Stimulated activated CD4-positive, alpha-beta T cell treated with anti-CD3 and anti-CD28 coated beads, TNF-alpha, amount 100 ng/mL, for 24 hours (primary cell): Measurements from ENCODE around the gene CCSER1.

Experiments
- DNase-seq, 3 experiments: peaks; one replicate each; pipeline ENCODE4 v3.0.0-alpha.2; 2020; ENCODE audit warnings: low read depth in 3 of 3

CCSER1 gene

DNA sequence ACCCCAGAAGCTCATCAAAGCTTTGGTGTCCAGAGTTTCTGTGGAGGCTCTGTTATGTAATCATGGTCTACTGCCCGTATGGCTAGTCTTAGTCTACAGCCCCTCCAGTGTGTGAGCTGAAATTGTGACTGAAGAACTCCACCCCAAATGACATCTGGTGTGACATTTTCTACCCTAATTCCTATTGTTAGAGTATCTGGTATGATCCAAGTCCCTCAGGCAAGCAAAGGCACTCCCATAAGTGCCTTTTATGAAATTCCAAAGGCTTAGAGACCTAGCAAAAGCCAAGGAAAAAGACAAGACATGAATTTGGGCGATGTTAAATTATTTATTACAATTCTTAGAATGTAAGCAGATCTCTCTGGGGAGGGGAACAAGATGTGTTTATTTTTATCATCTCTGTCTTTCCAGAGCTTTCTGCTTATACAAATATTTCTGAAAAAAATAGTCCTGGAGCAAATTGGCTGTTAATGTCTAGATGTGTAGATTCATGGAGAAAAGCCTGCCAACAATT is 417.4 kb downstream of the CCSER1 start:
- DNase-seq: no peak

DNA sequence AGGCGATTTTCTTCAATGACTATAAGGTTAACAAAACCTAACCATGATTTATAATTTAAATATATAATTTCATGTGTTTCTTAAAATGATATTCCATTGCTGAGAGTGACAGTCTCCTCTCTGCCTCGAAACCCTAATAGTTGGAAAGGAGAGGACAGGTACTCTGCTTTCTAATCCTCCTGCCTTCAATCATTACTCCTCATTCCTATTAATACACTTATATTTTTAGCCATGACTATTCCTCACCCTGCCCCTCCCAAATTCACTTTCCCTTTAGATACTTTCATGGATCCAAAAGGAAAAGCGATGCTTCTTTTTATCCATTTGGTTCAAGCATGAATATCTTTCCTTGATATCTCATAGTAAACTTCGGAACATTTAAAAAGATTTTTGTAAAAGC is 418.2 kb downstream of the CCSER1 start:
- no peak for DNase-seq

DNA sequence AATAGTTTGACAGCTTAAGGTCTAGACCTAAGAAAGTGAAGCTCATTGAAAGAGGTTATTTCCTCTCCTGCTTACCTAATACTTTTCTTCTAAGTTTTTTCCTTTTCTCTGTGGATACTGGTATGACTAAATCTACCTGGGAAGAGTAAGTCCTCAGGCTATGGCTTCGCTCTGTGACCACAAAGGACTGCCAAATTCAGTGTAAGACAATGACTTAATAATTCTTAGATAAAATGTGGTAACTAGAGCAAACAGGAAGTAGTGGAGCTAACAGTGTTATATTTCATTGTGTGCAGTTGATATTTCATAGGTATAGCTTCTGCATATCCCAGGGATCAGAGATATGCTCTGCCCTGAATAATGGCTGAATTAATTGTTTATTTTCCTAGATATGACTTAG is 418.9 kb downstream of the CCSER1 start:
- no peak for DNase-seq

DNA sequence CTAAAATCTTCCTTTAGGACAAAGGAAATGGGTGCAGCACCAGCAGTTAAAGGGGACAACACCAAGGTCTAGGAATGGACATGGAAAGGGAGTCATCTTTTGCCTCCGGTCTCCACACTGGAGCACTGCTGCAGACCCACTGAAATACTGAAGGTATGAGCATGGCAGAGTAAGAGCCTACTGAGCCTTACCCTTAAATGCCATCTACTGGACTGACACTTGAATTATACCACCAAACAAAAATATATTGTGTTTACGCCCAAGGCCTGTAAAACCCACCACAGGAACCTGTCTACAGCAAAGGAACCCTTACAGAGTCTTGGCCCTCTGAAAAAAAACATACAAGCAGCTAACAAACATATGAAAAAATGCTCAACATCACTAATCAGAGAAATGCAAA is 443.4 kb downstream of the CCSER1 start:
- no peak for DNase-seq

DNA sequence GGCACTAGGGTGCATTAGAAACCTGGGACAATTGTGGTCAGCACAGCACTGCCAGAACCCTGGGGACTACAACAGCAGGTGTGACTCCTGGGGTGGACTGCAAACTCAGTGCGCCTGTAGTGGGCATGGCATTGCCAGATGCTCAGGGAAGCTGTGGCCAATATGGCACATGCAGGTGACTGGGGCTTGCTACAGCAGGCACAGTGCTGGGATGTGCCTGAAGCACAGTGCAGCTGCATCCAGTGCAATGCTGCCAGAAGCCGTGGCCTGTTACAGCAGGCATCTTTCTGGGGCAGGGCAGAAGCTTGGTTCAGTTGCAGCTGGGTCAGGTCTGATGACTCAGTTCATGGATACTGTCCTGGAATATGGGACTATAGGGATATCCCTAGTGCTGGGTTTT is 445.8 kb downstream of the CCSER1 start:
- no peak for DNase-seq

DNA sequence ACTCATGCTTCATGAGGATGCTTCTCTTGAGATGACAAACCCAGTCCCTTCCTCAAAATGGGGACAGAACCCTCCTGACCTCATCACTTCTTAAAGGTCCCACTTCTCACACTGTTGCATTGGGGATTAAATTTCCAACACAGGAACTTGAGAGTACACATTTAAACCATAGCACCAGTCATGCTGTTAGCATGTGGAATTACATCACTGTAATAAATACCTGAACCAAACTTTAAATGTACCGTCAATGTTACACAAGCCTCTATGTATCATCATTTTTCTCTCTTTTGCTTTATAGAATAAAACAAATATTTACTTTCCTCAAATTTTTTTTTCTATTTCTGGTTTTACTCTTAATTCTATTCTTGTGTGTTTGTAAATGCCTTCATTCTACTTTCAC is 448.2 kb downstream of the CCSER1 start:
- no peak for DNase-seq

DNA sequence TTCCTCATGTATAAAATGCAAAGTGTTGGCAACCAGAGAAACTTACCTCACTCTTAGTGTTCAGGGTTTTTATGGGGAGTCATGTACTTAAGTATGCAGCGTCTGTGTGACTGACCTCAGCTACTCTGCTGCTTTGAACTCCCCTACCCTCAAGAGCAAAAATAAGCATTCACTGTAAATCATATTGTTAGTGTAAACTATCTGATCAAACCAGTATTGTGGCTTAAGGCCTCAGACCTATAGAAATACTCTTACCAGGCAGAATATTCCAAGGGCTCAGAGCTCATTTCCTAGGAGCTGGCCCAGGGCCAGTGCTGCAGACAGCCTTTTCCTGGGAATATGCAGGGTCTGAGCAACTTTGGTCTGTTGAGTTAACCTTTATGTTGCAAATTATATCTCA is 453.1 kb downstream of the CCSER1 start:
- no peak for DNase-seq

DNA sequence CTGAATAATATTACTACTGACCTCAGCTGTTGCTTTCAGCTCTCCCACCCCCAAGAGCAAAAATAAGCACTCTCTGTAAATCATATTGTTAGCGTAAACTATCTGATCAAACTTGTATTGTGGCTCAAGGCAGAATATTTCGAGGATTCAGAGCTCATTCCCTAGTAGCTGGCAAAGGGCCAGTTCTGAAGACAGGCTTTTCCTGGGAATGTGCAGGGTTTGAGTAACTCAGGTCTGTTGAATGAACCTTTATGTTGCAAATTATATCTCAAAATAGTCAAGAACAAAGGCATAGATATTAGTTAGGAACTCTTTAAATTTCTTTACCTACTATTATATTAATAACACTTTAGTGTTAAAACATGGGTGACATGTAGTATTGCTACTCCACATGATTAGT is 454.9 kb downstream of the CCSER1 start:
- no peak for DNase-seq

DNA sequence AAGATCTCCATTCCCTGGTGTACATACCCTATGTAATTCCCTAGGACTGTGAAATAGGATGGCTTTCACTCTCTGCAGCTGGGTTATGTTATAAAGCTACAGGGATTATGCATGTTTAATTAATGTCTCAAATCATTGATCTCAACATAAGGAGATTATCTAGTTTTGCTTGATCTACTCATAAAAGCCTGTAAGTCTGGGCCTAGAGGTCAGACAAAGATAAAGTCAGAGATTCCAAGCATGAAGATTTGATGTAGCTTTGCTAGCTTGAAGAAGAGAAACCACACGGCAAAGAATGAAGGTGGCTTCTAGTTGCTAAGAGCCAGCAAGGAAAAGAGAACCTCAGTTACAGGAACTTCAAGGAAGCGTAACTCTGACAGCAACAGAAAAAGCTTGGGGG is 456.9 kb downstream of the CCSER1 start:
- DNase-seq: no peak

DNA sequence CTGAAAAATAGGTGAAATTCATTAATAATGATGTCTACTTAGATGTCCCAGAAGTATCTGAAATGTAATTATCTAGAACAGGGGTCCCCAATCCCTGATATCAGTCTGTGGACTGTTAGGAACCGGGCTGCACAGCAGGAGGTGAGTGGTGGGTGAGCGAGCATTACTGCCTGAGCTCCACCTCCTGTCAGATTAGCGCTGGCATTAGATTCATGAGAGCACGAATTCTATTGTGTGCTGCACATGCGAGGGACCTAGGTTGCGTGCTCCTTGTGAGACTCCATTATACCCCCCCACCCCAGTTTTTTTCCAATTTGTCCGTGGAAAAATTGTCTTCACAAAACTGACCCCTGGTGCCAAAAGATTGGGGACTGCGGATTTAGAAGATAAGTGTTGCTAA is 458.8 kb downstream of the CCSER1 start:
- DNase-seq: no peak

DNA sequence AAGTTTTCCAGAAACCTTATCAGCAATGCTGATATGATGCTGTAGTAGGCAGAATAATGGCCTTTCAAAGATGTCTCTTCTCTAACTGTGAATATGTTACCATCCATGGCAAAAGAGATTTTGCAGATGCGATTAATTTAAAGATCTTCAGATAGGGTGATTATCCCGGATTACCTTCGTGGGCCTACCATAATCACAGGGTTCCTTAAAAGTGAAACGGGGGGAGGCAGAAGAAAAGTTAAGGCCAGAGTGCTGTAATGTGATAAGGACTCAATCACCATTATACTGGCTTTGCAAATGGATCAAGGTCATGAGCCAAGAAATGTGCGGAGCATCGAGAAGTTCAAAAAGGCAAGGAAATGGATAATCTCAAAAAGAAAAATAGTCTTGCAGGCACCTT is 459.6 kb downstream of the CCSER1 start:
- DNase-seq: no peak

DNA sequence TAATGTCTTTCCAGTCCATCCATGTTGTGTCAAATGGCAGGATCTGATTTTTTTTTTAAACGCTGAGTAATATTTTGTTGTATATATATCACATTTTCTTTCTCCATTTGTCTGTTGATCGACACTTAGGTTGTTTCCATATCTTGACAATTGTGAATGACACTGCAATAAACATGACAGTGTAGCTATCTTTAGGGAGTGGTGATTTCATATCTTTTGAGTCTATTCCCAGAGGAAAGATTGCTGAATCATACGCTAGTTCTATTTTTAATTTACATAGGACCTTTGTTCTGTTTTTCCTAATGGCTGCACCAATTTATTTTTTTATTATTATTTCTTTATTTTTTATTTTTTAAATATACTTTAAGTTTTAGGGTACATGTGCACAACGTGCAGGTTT is 470.7 kb downstream of the CCSER1 start:
- no peak for DNase-seq

DNA sequence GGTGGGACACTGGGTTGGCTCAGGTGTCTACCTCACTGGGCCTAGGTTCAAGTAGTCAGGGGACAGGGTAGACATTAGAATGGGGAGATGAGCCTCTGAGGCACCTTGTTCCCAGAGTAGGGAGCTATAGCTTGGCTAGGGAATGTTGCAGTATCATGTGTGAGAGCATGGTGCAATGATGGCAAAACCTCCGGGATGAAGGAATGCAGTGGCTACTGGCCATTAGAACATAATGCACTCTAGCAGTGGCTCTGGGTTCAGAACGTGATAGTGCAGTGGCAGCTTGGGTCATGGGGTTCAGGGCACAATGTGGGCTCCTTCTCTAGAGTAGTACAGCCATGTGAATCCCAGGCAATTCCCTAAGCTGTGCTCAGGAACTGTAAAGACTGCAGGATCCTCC is 471.5 kb downstream of the CCSER1 start:
- no peak for DNase-seq

DNA sequence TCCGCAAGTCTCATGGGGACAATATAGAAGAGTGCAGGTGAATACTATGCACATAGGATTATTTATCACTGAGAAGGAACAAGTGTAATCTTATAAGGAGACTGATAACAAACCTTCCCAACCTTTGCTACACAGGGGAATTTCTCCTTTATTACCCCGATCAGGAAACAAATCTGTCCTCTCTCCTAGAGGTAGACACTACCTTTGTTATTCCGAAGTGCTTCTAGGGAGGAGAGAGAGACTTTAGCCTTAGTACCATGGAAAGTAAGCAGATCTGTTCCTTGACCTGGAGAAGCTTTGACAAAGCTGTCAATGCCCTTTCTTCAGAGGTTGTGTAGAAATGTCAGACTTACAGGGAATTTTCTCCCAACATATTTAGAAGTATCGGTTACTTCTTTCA is 475.5 kb downstream of the CCSER1 start:
- no peak for DNase-seq

DNA sequence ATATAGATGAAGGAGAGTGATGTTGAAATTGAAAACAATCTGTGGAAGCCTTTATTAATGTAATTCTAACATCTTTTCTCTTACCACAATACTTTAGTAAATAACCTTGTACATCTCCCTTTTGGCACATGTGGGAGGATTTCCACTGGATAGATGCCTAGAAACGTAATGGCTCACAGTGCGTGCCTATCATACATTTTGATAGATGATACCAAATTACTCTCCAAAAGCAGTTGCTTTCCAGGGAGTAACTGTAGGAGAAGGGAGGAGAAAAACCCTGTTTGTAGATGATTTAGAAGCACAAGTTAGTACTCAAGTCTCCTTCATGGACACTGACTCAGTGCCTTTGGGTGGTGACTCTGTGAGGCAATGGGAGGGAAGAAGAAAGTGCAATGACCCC is 476.3 kb downstream of the CCSER1 start:
- no peak for DNase-seq

DNA sequence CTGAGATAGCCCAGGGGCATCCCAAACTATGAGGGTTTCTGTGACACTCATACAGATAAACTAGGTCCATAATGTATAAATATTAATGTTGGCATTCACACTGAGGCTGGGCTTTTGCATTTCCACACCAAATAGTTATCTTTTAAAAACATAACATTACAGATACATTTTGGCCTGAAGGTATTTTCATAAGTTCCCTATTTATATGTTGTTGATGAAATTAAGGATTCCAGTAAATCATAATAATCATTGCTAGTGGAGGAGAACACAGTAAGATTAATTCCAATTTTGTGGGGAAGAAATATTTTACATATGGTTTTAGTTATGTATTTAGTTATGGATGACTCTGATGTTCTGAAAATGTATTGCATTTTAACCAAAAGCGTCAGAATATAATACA is 479.6 kb downstream of the CCSER1 start:
- no peak for DNase-seq

DNA sequence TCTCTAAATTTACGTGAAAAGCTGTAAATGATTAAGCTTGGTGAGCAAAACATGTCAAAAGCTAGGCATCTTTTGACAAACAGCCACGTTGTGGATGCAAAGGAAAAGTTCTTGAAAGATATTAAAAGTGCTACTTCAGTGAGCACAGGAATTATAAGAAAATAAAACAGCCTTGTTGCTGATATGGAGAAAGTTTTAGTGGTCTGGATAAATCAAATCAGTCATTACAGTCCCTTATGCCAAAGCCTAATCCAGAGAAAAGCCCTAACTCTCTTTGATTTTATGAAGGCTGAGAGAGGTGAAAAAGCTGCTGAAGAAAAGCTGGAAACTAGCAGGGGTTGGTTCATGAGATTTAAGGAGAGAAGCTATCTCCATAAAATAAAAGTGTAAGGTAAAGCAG is 487.2 kb downstream of the CCSER1 start:
- DNase-seq: no peak

DNA sequence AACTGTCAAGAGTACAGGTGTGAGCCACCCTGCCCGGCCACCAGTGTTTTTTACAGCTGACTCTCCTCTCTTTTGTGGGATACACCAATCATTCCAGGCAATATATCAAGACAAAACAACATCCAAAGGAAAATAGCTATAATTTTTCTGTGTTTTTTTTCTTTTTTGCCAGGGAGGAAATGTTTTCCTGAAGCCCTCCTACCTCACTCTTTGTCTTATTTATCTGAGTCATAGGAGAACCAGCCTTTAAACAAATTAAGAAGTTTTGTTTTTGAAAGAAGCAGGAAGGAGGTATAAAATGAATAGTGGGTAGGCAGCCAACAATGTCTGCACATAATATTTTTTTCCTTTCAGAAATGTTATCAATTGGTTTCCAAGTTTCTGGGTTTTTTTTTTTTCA is 493.9 kb downstream of the CCSER1 start:
- DNase-seq: no peak

DNA sequence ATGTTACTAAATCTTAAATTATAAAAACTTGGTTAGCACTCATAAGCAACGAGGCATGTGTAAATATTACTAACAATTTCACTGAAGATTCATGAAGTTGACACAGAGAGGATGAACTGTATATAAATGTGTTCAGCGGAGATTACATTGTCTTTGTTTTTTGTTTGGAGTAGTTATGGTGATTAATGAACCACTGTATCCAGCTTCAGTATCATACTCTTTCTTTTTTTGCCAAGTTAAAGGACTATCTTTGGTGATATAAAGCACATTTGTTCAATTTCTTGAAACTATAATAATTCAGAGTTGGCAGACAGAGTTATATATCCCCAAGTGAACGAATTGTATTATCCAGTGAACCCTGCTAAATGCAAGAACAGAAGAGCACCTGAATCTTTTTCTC is 497.6 kb downstream of the CCSER1 start:
- DNase-seq: no peak

DNA sequence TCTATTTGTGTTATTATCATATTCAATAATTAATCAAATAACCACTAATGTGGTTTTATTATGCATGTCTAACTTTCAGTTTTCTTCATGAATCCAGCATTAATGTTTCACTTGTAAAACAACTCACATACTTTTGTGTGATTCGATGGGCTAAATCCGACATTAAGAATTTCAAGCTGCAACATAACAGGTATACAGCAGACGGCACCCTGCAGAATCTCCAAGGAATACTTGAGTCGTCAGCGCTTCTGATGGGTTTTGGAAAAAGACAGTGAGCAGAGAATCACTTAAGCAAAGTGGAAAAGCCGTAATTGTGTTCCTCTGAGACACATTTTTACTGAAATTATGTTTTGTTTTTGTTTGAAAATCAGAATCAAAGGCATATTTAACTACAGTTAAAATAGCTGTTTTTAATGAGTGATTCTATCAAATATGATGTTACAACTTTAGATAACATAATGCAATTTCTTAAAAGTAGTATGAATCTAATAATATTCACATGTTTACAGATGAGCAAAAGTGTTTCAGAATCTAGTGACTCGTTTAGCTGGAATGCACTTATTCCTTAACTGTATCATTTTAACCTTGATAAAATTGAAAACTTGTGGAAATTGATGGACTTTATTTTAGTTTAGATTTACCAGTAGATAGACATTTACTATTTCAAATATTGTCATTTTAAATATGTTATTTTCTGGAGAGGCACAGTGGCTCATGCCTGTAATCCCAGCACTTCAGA is 514.8 kb downstream of the CCSER1 start:
- DNase-seq: no peak

DNA sequence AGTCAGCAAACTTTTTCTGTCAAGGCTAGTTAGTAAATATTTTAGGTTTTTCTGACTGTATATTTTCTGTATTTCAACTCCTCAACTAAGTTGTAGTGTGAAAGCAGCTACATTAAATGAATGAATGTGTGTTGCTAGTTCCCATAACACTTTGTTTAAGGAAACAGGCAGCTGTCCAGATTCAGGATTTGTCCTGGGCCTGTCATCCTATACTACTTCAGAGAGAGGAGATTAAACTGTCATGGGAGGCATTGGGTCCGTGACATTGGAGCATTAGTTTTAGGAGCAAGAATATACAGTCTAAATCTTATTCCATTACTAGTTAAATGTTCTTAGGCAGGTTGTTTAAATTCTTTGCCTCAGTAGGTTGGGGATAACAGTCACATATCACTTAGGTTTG is 516.0 kb downstream of the CCSER1 start:
- DNase-seq: no peak

DNA sequence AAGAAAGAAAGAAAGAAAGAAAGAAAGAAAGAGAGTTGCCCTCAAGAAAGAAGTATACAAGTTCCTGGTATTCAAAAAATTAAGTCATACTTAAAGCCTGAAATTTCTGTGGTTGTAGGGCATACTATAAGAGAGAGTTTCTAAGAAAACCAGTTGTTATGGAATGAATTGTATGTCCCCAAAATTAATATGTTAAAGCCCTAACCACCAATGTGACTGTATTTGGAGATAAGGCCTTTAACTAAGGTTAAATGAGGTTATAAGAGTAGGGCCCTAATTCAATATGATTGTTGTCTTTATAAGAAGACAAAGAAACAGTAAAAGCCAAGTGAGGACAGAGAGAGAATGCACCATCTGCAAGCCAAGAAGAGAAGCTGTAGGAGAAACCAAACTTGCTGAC is 521.1 kb downstream of the CCSER1 start:
- no peak for DNase-seq

DNA sequence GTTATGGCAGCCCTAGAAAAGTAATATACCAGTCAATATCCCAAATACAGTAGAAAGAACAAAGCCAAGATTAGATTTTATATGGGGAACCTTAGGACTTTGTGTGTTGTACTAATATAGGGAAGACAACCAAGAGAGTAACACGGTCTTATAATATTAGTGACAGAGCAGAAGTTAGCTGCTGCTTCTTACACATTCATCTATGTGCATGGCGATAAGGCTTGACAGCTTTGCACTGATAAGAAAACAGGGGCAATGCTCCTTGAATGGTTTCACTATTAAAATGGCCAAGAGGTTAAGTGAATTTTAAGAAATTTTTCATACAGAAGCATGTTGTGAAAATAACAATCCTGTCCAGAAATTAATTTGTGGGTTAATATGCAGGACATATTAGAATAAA is 521.6 kb downstream of the CCSER1 start:
- no peak for DNase-seq

DNA sequence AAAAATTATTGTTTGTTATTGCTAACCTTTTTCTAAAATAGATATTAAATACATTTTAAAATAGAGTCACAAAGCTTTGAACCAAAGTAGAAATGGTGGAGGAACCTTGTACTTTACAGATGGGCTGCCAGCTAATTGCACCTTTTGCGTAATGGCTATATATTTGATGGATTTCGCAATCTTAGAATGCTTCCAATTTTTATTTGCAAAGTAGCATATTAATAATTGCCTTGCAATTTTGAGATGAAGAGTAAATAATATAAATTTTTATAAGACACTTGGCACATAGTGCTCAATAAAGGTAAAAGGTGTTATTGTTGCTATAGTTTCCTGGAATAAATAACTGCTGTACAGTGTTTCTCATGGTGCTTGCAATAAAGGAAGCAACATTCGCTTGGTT is 533.5 kb downstream of the CCSER1 start:
- DNase-seq: no peak
